Keratinocyte (primary cell): ENCODE data around the gene EBF3. TPM values are rescaled to one million over a fixed set of nuclear protein-coding genes. Genes with fewer than 3 reads are reported as not detected.

ENCODE experiments used
- DNase-seq: peaks from one replicate; pipeline ENCODE4 v3.0.0-alpha.2; 2011; ENCODE audit warnings: low read depth, missing footprints, low spot score
- FAIRE-seq: peaks from 2 replicates; lab custom pipeline; 2011; peaks lifted over from hg19 to GRCh38; lab: Jason Lieb, UNC
- H2AFZ ChIP-seq: 2 replicates; pipeline ENCODE4 v1.6.0; 2012; ENCODE audit warnings: low read length, control low read depth, inconsistent platforms; ENCODE audit not compliant: control insufficient read depth
- H3K27ac ChIP-seq: 2 replicates; pipeline ENCODE4 v1.5.1; 2011; ENCODE audit warnings: low read length; ENCODE audit not compliant: control insufficient read depth, insufficient read depth
- H3K27me3 ChIP-seq: 3 replicates; pipeline ENCODE4 v1.6.0; 2011; ENCODE audit warnings: low read length; ENCODE audit not compliant: control insufficient read depth, insufficient read depth; ENCODE audit errors: extremely low read depth
- H3K36me3 ChIP-seq, 2 experiments: 2 replicates in 1 of 2; 3 replicates in 1 of 2; pipeline ENCODE4 v1.5.1; 2011; ENCODE audit warnings: low read length in 2 of 2, mild to moderate bottlenecking in 1 of 2; ENCODE audit not compliant: control insufficient read depth in 2 of 2, insufficient read depth in 2 of 2; ENCODE audit errors: extremely low read depth in 1 of 2
- H3K4me1 ChIP-seq: 3 replicates; pipeline ENCODE4 v1.5.1; 2011; ENCODE audit warnings: low read length; ENCODE audit not compliant: control insufficient read depth, insufficient read depth; ENCODE audit errors: extremely low read depth
- H3K4me2 ChIP-seq: 3 replicates; pipeline ENCODE4 v1.6.0; 2011; ENCODE audit warnings: low read depth, low read length; ENCODE audit not compliant: control insufficient read depth, insufficient read depth; ENCODE audit errors: extremely low read depth
- H3K4me3 ChIP-seq, 3 experiments: fragments of 200-600 bp in 1 of 3; sonication (generic) in 1 of 3; 2 replicates in 2 of 3; 3 replicates in 1 of 3; pipeline ENCODE4 v1.5.1; 2011 to 2016; ENCODE audit warnings: low read length in 3 of 3, mild to moderate bottlenecking in 3 of 3, control low read depth in 2 of 3, inconsistent platforms in 1 of 3, low read depth in 1 of 3, mixed read lengths in 1 of 3, mixed run types in 1 of 3, moderate library complexity in 1 of 3; ENCODE audit not compliant: control insufficient read depth in 2 of 3, insufficient read depth in 2 of 3; ENCODE audit errors: extremely low read depth in 1 of 3
- H3K79me2 ChIP-seq: 2 replicates; pipeline ENCODE4 v1.6.0; 2012; ENCODE audit warnings: low read length; ENCODE audit not compliant: control insufficient read depth, insufficient read depth
- H3K9ac ChIP-seq: 3 replicates; pipeline ENCODE4 v1.6.0; 2011; ENCODE audit warnings: low read length; ENCODE audit not compliant: control insufficient read depth, insufficient read depth; ENCODE audit errors: extremely low read depth
- H3K9me1 ChIP-seq: 3 replicates; pipeline ENCODE4 v1.6.0; 2011; ENCODE audit warnings: low read length; ENCODE audit not compliant: control insufficient read depth, insufficient read depth; ENCODE audit errors: extremely low read depth
- H3K9me3 ChIP-seq: 2 replicates; pipeline ENCODE4 v1.5.1; 2012; ENCODE audit warnings: low read depth, low read length; ENCODE audit not compliant: control insufficient read depth
- H4K20me1 ChIP-seq: 3 replicates; pipeline ENCODE4 v1.6.0; 2011; ENCODE audit warnings: low read length; ENCODE audit not compliant: control insufficient read depth, insufficient read depth; ENCODE audit errors: extremely low read depth
- CTCF ChIP-seq, 3 experiments: IDR thresholded peaks in 1 of 3; conservative IDR thresholded peaks in 1 of 3; optimal IDR thresholded peaks in 1 of 3; 2 replicates in 2 of 3; 3 replicates in 1 of 3; pipeline versions ENCODE3 to v1.5.1; 2011; ENCODE audit warnings: low read length in 3 of 3, mild to moderate bottlenecking in 3 of 3, moderate library complexity in 2 of 3, control low read depth in 1 of 3, inconsistent platforms in 1 of 3; ENCODE audit not compliant: insufficient read depth in 2 of 3; ENCODE audit errors: extremely low read depth in 1 of 3
- EZH2 ChIP-seq: IDR thresholded peaks from one replicate; pipeline ENCODE4 v1.6.1; 2012; ENCODE audit warnings: inconsistent platforms, mild to moderate bottlenecking, low read length, moderate library complexity
- dilution Hi-C: fragments of 300-500 bp; cut with MboI; formaldehyde crosslinking; loops from one replicate; pipeline ENCODE4 v1.7.0; 2020; ENCODE audit warnings: low sequenced_read_pairs; ENCODE audit not compliant: extremely low pct_ligation_motif_present
- polyA plus RNA-seq, 5 experiments: library from polyadenylated mRNA; depleted of rRNA in 3 of 5; stranded (reverse) in 3 of 5; stranded (forward) in 1 of 5; unstranded in 1 of 5; fragments of >200 nt; gene quantifications; 1 replicate in 1 of 5; 2 replicates in 3 of 5; 3 replicates in 1 of 5; pipeline versions ENCODE4 v1.2.1 to v1.2.3, GENCODE V29; 2011 to 2012; ENCODE audit warnings: missing spikeins in 2 of 5, low read depth in 1 of 5, low replicate concordance in 1 of 5

The EBF3 gene
- polyA plus RNA-seq, 1 donor (not counting 4 experiments of a cell fraction or from before 2014, with no cell fraction given), result not detected

- dilution Hi-C loops, result no loop called here
- Histone ChIP-seq H2AFZ (no peak overlapping the region), H3K4me2 (no peak overlapping the region), H3K4me1 (no peaks in the 10 kb centered on the region), H3K4me3 (no peak overlapping the region), H3K36me3 (no peaks in the 10 kb centered on the region), H3K9me1 (no peaks in the 10 kb centered on the region), H3K9ac (no peak overlapping the region), H3K27me3 (no peaks in the 10 kb centered on the region), H3K9me3 (no peaks in the 10 kb centered on the region), H4K20me1 (no peaks in the 10 kb centered on the region), H3K27ac (no peak overlapping the region), H3K79me2 (no peaks in the 10 kb centered on the region)
- DNase-seq (no peak), FAIRE-seq (no peak)
- no peak for TF ChIP-seq EZH2
- no peak for TF ChIP-seq CTCF (optimal IDR thresholded peaks at IDR 0.05 in 1 of 3, IDR thresholded peaks at IDR 0.05 in 1 of 3, conservative IDR thresholded peaks at IDR 0.05 in 1 of 3; ENCODE audit: extremely low read depth in 1 of 3, insufficient read depth in 2 of 3, low read length in 3 of 3)
These were observed 114.2 kb downstream of the EBF3 start for GRCh38 chr10:129849853-129850252.

- no peak for FAIRE-seq
- dilution Hi-C loops, result no loop called here
- H3K27me3 ChIP-seq, result no peaks in the 10 kb centered on the region
These were observed 114.7 kb downstream of the EBF3 start for GRCh38 chr10:129849452-129849750.

More at GRCh38 chr10:129849452-129849750, 114.7 kb downstream of the EBF3 start:
- no peak for DNase-seq
- Histone ChIP-seq H3K4me3 (no peak overlapping the region), H3K79me2 (no peaks in the 10 kb centered on the region), H3K4me1 (no peaks in the 10 kb centered on the region), H2AFZ (no peak overlapping the region), H4K20me1 (no peaks in the 10 kb centered on the region), H3K9me3 (no peaks in the 10 kb centered on the region), H3K36me3 (no peaks in the 10 kb centered on the region), H3K9me1 (no peaks in the 10 kb centered on the region), H3K9ac (no peak overlapping the region), H3K27ac (no peak overlapping the region), H3K4me2 (no peak overlapping the region)
- no peak for TF ChIP-seq EZH2
- TF ChIP-seq CTCF (optimal IDR thresholded peaks at IDR 0.05 in 1 of 3, IDR thresholded peaks at IDR 0.05 in 1 of 3, conservative IDR thresholded peaks at IDR 0.05 in 1 of 3; ENCODE audit: extremely low read depth in 1 of 3, insufficient read depth in 2 of 3, low read length in 3 of 3), result no peak
